ENCODE data around the gene SHBG. TPM values are rescaled to one million over a fixed set of nuclear protein-coding genes. Genes with fewer than 3 reads are reported as not detected.

The SHBG gene
- total RNA-seq, 1 donor from 2014 or later: not detected

GRCh38 chr17:7652388-7653356 is 22.7 kb downstream of the SHBG start:
- intact Hi-C loops (cut with DNase I): no loop called here
- Histone ChIP-seq H3K36me3 (no peaks in the 10 kb centered on the region), H3K9me3 (no peaks in the 10 kb centered on the region), H3K27ac (no peak overlapping the region), H3K4me1 (peaks cover 13 to 22% of the 10 kb centered on the region in 2 donors), H3K27me3 (peaks cover 14% of the 10 kb centered on the region), H3K4me3 (no peak overlapping the region)
- no peak for DNase-seq (ENCODE audit: low spot score in 2 of 2)
- no peak for TF ChIP-seq CTCF (IDR thresholded peaks at IDR 0.05)

- Histone ChIP-seq H3K4me3 (no peak overlapping the region), H3K4me1 (peaks cover 13 to 22% of the 10 kb centered on the region in 2 donors), H3K9me3 (no peaks in the 10 kb centered on the region), H3K36me3 (no peaks in the 10 kb centered on the region), H3K27me3 (peaks cover 14% of the 10 kb centered on the region), H3K27ac (no peak overlapping the region)
- DNase-seq (ENCODE audit: low spot score in 2 of 2): no peak
- intact Hi-C loops (cut with DNase I): no loop called here
- TF ChIP-seq CTCF (IDR thresholded peaks at IDR 0.05): no peak
Observed at GRCh38 chr17:7654832-7655540, 25.1 kb downstream of the SHBG start.

GRCh38 chr17:7655541-7655840 is 25.6 kb downstream of the SHBG start:
- intact Hi-C loops (cut with DNase I): no loop called here
- H3K27ac ChIP-seq: no peak overlapping the region
- H3K9me3 ChIP-seq: no peaks in the 10 kb centered on the region
- no peak for DNase-seq (ENCODE audit: low spot score in 2 of 2)
- H3K4me1 ChIP-seq: peaks cover 13 to 19% of the 10 kb centered on the region in 2 donors
- H3K27me3 ChIP-seq: peaks cover 13% of the 10 kb centered on the region
- TF ChIP-seq CTCF (IDR thresholded peaks at IDR 0.05): no peak
- no peak overlapping the region for H3K4me3 ChIP-seq
- H3K36me3 ChIP-seq: no peaks in the 10 kb centered on the region

GRCh38 chr17:7656958-7657609 is 27.1 kb downstream of the SHBG start:
- Histone ChIP-seq H3K36me3 (no peaks in the 10 kb centered on the region), H3K9me3 (no peaks in the 10 kb centered on the region), H3K4me1 (peaks cover 0 to 6% of the 10 kb centered on the region in 2 donors), H3K27ac (no peak overlapping the region), H3K27me3 (no peaks in the 10 kb centered on the region), H3K4me3 (no peak overlapping the region)
- no peak for TF ChIP-seq CTCF (IDR thresholded peaks at IDR 0.05)
- no peak for DNase-seq (ENCODE audit: low spot score in 2 of 2)
- intact Hi-C loops (cut with DNase I): no loop called here

- H3K9me3 ChIP-seq: no peaks in the 10 kb centered on the region
- intact Hi-C loops (cut with DNase I): no loop called here
- no peak for TF ChIP-seq CTCF (IDR thresholded peaks at IDR 0.05)
- no peaks in the 10 kb centered on the region for H3K4me1 ChIP-seq
- no peak for DNase-seq (ENCODE audit: low spot score in 2 of 2)
- H3K27me3 ChIP-seq: no peaks in the 10 kb centered on the region
- H3K4me3 ChIP-seq: no peak overlapping the region
- H3K27ac ChIP-seq: no peak overlapping the region
- H3K36me3 ChIP-seq: peaks cover 39 to 55% of the 10 kb centered on the region in 2 donors
Observed at GRCh38 chr17:7667656-7668406, 37.9 kb downstream of the SHBG start.

All from ascending aorta (tissue), 2 donors.